GM19468 (cell line): ENCODE data around the gene NR3C2.

Experiments
- ATAC-seq: cut with Tn5 transposase; IDR thresholded peaks from one replicate; pipeline ENCODE4 v1.9.1; 2021; ENCODE audit warnings: mild to moderate bottlenecking, moderate library complexity, moderate number of reproducible peaks; ENCODE audit not compliant: unreplicated experiment; ENCODE audit errors: extremely low read depth

The NR3C2 gene

GRCh38 chr4:148030193-148030873 is 411.9 kb downstream of the NR3C2 start:
- no peak for ATAC-seq

- ATAC-seq = no peak
These were observed 412.4 kb downstream of the NR3C2 start for GRCh38 chr4:148029781-148030180.
